Measurements from ENCODE around the gene CLDN19. TPM values are rescaled to one million over a fixed set of nuclear protein-coding genes. Genes with fewer than 3 reads are reported as not detected.
A peak's percentile ranks its signal among the peaks of the same experiment; 100 is the strongest.
"Not testable (repeated sequence)": the region's sequence is repeated elsewhere in the genome, so short reads cannot be mapped to it uniquely, and the experiment has no call there.

Gene CLDN19
- polyA plus RNA-seq, 1 donor: 1.5 TPM

DNA sequence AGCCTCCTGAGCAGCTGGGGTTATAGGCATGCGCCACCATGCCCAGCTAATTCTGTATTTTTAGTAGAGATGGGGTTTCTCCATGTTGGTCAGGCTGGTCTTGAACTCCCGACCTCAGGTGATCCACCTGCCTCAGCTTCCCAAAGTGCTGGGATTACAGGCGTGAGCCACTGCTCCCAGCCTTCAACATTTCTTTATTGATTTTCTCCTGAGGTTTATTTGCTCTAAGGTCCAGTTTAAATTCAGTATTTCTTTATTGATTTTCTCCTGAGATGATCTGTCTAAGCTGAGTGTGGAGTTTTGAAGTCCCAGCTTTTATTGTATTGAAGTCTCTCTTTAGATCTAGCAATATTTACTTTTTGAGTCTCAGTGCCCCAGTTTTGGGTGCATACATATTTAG lies 27.2 kb downstream of the CLDN19 start:
- not testable (repeated sequence) for H3K27me3 ChIP-seq (ENCODE audit: control insufficient read depth, insufficient read depth, low read length); H3K4me1 ChIP-seq (ENCODE audit: control insufficient read depth, insufficient read depth, low read length); H3K4me3 ChIP-seq (ENCODE audit: low read length); H3K27ac ChIP-seq (ENCODE audit: low read length); DNase-seq
- Histone ChIP-seq H3K36me3 (ENCODE audit: control insufficient read depth, insufficient read depth, low read length) (peaks cover 36% of the 10 kb centered on the region), H3K9me3 (ENCODE audit: control insufficient read depth, low read depth, low read length) (peaks cover 16% of the 10 kb centered on the region)
- no CpG with 5 or more reads among the region's 3 CpGs for WGBS (ENCODE audit: insufficient coverage, low lambda C conversion rate)

DNA sequence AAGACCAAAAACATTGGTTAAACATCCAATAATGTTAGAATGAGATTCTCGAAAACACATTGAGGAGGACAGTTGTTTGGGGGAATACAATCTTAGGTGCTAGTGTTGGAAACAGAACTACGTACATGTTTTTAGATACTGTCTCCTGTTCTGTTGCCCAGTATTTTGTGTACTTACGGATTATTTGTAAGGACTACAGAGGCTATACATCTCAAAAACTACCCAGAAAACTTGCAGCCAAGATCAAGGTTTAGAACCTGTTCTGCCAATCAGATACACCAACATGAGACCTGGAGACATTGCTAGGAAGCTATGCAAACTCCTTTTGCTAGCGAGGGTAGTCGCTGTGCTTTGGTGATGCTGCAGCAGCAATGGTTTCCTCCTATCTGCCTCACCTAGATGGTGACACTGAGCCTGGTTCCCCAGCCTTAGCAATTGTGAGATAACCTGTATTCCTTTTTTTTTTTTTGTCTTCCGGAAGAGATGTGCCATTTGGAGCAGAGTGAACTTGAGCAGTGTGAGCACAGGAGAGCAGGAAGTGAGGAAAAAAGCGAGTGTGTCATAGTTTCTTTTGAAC lies 36.1 kb downstream of the CLDN19 start:
- Histone ChIP-seq H3K36me3 (ENCODE audit: control insufficient read depth, insufficient read depth, low read length) (peaks cover 61% of the 10 kb centered on the region), H3K9me3 (ENCODE audit: control insufficient read depth, low read depth, low read length) (peaks cover 4% of the 10 kb centered on the region), H3K4me1 (ENCODE audit: control insufficient read depth, insufficient read depth, low read length) (no peaks in the 10 kb centered on the region), H3K27me3 (ENCODE audit: control insufficient read depth, insufficient read depth, low read length) (no peaks in the 10 kb centered on the region), H3K27ac (ENCODE audit: low read length) (no peak overlapping the region), H3K4me3 (ENCODE audit: low read length) (no peak overlapping the region)
- DNase-seq: no peak
- WGBS (ENCODE audit: insufficient coverage, low lambda C conversion rate): 67% methylated on average over 2 of the region's 7 CpGs

DNA sequence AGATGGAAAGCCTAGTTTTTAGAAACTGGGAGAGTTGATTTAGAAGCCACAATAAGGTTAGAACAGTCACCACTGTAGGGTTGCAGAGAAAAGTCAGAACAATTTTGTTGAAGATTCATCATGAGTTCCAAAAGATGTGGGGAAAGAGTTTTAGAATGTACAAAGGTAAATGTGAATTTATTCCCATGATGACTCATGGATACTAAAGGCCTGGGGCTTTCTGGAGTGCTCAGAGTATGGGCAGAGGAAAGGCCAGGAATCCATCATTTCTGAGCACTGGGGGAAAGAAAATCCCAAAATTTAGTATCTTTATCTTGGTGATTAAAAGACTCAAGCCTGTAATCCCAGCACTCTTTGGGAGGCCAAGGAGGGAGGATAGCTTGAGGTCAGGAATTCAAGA lies 40.0 kb downstream of the CLDN19 start:
- Histone ChIP-seq H3K27me3 (ENCODE audit: control insufficient read depth, insufficient read depth, low read length) (no peaks in the 10 kb centered on the region), H3K27ac (ENCODE audit: low read length) (no peak overlapping the region), H3K4me3 (ENCODE audit: low read length) (no peak overlapping the region), H3K36me3 (ENCODE audit: control insufficient read depth, insufficient read depth, low read length) (peaks cover 79% of the 10 kb centered on the region), H3K9me3 (ENCODE audit: control insufficient read depth, low read depth, low read length) (no peaks in the 10 kb centered on the region), H3K4me1 (ENCODE audit: control insufficient read depth, insufficient read depth, low read length) (peaks cover 3% of the 10 kb centered on the region)
- no peak for DNase-seq

DNA sequence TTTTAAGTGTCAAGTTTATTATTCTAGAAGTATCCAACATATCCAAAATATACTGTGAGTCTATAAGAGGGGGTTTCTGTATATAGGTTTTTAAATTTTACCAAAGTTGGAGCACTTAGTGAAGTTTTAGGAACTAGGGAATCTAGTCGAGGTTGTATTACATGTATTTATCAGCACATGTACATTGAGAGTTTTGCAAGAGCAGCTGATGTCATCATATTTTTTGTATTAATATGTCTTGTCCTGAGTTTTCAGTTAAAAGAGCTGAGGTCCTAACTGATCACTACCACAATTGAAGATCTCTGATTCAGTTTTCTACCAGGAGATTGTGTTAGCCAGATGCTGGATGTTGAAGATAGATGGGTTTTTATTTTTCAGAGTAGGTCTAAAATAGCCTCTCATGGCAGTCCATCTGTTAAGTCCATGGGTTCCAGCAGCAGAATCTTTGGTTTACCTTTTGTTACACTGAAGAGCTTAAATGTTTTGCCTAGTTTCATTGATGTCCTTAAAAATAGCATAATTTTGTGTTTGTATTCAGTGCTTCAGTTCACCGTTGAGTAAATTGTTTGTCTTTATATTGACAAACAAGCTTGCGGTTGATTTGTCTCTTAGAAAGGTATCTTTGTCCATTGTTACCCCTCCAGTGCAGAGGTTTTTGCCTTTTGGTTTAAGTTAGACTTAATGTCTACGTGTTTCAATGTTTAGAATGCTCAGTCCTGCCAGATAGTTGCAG lies 41.8 kb downstream of the CLDN19 start:
- Histone ChIP-seq H3K27ac (ENCODE audit: low read length) (no peak overlapping the region), H3K27me3 (ENCODE audit: control insufficient read depth, insufficient read depth, low read length) (no peaks in the 10 kb centered on the region), H3K4me1 (ENCODE audit: control insufficient read depth, insufficient read depth, low read length) (peaks cover 19% of the 10 kb centered on the region), H3K9me3 (ENCODE audit: control insufficient read depth, low read depth, low read length) (no peaks in the 10 kb centered on the region), H3K36me3 (ENCODE audit: control insufficient read depth, insufficient read depth, low read length) (peaks cover 66% of the 10 kb centered on the region), H3K4me3 (ENCODE audit: low read length) (no peak overlapping the region)
- 100% methylated on average over 3 of the region's 4 CpGs for WGBS (ENCODE audit: insufficient coverage, low lambda C conversion rate)
- DNase-seq: no peak

DNA sequence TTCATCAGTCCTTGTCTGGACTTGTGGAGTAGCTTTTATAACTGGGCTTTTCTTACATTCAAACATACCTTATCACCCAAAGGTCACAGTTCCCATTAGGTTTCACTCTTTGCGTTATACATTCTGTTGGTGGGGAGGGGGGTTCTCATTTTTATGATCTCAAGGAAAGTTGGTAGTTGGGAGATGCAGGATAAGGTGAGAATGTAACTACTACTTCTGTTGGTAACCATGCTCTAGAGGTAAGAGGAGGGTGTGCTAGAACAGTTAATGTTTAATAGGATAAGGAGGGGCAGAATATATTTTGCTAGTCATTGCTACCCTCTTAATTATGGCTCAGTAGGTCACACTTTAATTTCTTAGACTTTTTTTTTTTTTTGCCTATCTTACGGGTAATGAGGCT lies 47.1 kb downstream of the CLDN19 start:
- Histone ChIP-seq H3K9me3 (ENCODE audit: control insufficient read depth, low read depth, low read length) (no peaks in the 10 kb centered on the region), H3K4me1 (ENCODE audit: control insufficient read depth, insufficient read depth, low read length) (peaks cover 55% of the 10 kb centered on the region), H3K36me3 (ENCODE audit: control insufficient read depth, insufficient read depth, low read length) (peaks cover 29% of the 10 kb centered on the region), H3K27me3 (ENCODE audit: control insufficient read depth, insufficient read depth, low read length) (no peaks in the 10 kb centered on the region), H3K4me3 (ENCODE audit: low read length) (no peak overlapping the region), H3K27ac (ENCODE audit: low read length) (peak overlapping the region; percentile 92)
- no peak for DNase-seq
- 0% methylated on average over 1 of the region's 2 CpGs for WGBS (ENCODE audit: insufficient coverage, low lambda C conversion rate)

DNA sequence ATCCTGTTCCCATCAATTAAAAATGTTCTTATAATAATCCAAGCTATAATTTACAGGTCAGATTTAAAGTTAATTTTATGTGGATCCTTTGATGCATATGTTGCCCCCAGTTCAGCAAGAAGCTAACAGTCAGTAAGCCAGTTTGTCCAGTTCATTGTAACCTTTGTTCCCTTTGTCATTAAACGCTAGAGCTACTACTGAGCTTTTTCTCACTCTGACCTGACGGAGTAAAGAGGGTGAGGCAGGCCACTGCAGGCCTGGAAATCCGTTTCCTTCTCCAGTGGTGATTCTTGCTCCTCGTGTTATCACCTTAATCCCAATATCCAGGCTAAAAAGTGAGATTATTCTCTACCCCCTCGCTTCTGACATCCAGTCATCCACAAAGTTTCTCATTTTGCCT lies 47.6 kb downstream of the CLDN19 start:
- Histone ChIP-seq H3K4me1 (ENCODE audit: control insufficient read depth, insufficient read depth, low read length) (peaks cover 57% of the 10 kb centered on the region), H3K4me3 (ENCODE audit: low read length) (no peak overlapping the region), H3K36me3 (ENCODE audit: control insufficient read depth, insufficient read depth, low read length) (peaks cover 24% of the 10 kb centered on the region), H3K27ac (ENCODE audit: low read length) (peak overlapping the region; percentile 92), H3K9me3 (ENCODE audit: control insufficient read depth, low read depth, low read length) (no peaks in the 10 kb centered on the region), H3K27me3 (ENCODE audit: control insufficient read depth, insufficient read depth, low read length) (no peaks in the 10 kb centered on the region)
- peak; percentile 87 to 93 for DNase-seq
- WGBS (ENCODE audit: insufficient coverage, low lambda C conversion rate): no CpG with 5 or more reads among the region's 5 CpGs

DNA sequence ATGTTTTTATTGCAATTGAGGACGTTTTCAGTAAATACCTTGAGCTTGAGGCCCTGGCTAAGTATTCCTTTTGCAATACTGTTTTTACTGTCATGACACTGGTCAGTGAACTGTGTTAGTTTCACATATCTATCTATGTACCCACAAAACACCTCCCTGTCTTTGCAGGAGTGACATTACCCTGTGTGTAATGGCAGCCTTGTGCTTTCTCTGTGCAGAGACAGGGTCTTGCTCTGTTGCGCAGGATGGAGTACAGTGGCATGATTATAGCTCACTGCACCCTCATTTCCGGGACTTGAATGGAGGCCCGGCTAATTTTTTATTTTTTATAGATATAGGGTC lies 48.9 kb downstream of the CLDN19 start:
- Histone ChIP-seq H3K36me3 (ENCODE audit: control insufficient read depth, insufficient read depth, low read length) (peaks cover 14% of the 10 kb centered on the region), H3K4me3 (ENCODE audit: low read length) (no peak overlapping the region), H3K27ac (ENCODE audit: low read length) (peak overlapping the region; percentile 92), H3K9me3 (ENCODE audit: control insufficient read depth, low read depth, low read length) (no peaks in the 10 kb centered on the region), H3K4me1 (ENCODE audit: control insufficient read depth, insufficient read depth, low read length) (peaks cover 63% of the 10 kb centered on the region), H3K27me3 (ENCODE audit: control insufficient read depth, insufficient read depth, low read length) (no peaks in the 10 kb centered on the region)
- no peak for DNase-seq
- WGBS (ENCODE audit: insufficient coverage, low lambda C conversion rate): 57% methylated on average over 2 of the region's 4 CpGs

DNA sequence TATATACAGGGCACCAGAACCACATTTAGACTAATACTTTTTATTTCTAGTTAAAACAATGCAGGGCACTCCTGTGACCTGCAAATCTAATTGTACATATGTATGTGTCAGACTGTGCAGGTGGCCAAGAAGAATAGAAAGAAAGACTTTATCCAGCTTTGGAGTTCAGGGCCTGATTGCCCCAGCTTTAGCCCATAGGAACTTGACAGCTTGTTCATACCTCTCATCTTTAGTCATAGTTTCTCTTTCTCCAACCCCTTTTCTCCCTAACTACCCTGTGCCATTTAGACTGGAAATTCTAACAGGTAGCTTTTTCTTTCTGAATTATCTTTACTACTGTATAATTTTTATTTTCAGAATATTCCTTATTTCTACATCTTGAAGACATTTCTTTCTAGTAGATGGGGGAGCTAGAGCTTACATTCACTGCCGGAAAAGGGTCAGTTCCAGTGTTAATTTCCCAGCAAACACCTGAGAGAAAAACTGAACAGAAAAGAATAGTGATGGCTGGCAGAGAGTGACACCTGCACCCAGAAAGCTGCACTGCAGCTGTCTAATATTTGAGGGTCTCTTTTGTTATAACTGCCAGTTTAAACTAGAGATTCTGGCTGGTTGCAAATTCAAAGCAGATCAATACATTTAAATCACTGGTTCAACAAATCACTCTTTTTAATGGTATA lies 49.4 kb downstream of the CLDN19 start:
- WGBS (ENCODE audit: insufficient coverage, low lambda C conversion rate): no CpG with 5 or more reads among the region's 1 CpG
- H3K4me1 ChIP-seq (ENCODE audit: control insufficient read depth, insufficient read depth, low read length): peaks cover 68% of the 10 kb centered on the region
- no peaks in the 10 kb centered on the region for H3K27me3 ChIP-seq (ENCODE audit: control insufficient read depth, insufficient read depth, low read length)
- H3K9me3 ChIP-seq (ENCODE audit: control insufficient read depth, low read depth, low read length): no peaks in the 10 kb centered on the region
- H3K36me3 ChIP-seq (ENCODE audit: control insufficient read depth, insufficient read depth, low read length): peaks cover 11% of the 10 kb centered on the region
- no peak overlapping the region for H3K4me3 ChIP-seq (ENCODE audit: low read length)
- DNase-seq: no peak
- peak overlapping the region; percentile 92 for H3K27ac ChIP-seq (ENCODE audit: low read length)

DNA sequence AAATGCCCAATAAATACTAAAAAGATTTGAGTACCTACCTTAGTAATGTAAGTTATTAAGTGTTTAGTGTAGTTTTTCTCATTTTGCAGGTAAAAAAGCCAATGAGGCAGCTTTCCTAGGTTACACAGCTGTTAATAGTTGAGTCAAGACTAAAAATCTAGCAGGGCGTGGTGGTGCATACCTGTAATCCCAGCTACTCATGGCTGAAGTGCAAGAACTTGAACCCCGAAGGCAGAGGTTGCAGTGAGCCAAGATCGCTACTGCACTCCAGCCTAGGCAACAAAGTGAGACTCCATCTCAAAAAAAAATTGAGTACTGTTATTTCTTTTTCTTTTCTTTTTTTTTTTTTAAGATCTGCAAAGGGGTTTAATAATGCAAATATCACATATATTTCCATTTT lies 50.1 kb downstream of the CLDN19 start:
- H3K27ac ChIP-seq (ENCODE audit: low read length): peak overlapping the region; percentile 92
- H3K4me3 ChIP-seq (ENCODE audit: low read length): no peak overlapping the region
- DNase-seq: no peak
- no peaks in the 10 kb centered on the region for H3K27me3 ChIP-seq (ENCODE audit: control insufficient read depth, insufficient read depth, low read length)
- peaks cover 4% of the 10 kb centered on the region for H3K36me3 ChIP-seq (ENCODE audit: control insufficient read depth, insufficient read depth, low read length)
- H3K4me1 ChIP-seq (ENCODE audit: control insufficient read depth, insufficient read depth, low read length): peaks cover 65% of the 10 kb centered on the region
- H3K9me3 ChIP-seq (ENCODE audit: control insufficient read depth, low read depth, low read length): no peaks in the 10 kb centered on the region
- no CpG with 5 or more reads among the region's 3 CpGs for WGBS (ENCODE audit: insufficient coverage, low lambda C conversion rate)

DNA sequence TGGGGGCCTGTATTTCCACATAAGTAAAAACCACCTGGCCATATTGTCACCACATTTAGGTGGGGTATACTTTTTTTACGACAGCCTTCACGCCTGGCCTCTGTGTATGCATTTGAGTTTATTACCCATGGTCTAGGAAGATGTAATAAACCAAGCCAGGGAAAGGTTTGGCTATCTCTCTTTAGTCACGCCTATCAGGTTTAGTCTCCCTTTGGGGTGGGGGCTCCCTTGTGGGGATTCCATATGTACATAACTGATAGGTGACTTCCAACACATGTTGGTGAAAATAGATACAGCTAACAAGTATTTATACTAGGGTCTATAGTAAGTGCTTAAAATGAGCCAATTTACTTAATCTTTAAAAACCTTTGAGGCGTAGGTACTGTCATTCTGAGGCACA lies 53.6 kb downstream of the CLDN19 start:
- peaks cover 6% of the 10 kb centered on the region for H3K36me3 ChIP-seq (ENCODE audit: control insufficient read depth, insufficient read depth, low read length)
- no peaks in the 10 kb centered on the region for H3K9me3 ChIP-seq (ENCODE audit: control insufficient read depth, low read depth, low read length)
- H3K4me1 ChIP-seq (ENCODE audit: control insufficient read depth, insufficient read depth, low read length): peaks cover 43% of the 10 kb centered on the region
- H3K4me3 ChIP-seq (ENCODE audit: low read length): no peak overlapping the region
- no peak overlapping the region for H3K27ac ChIP-seq (ENCODE audit: low read length)
- H3K27me3 ChIP-seq (ENCODE audit: control insufficient read depth, insufficient read depth, low read length): no peaks in the 10 kb centered on the region
- peak in 1 of 2 donors; percentile 32 for DNase-seq
- no CpG with 5 or more reads among the region's 4 CpGs for WGBS (ENCODE audit: insufficient coverage, low lambda C conversion rate)

Measured in large intestine (tissue), 3 donors.